NCI-H82 treated with DMSO at 0.1 percent for 48 hours (cell line): ENCODE measurements around the gene DTNB.

ENCODE experiments used
- DNase-seq: peaks from one replicate; lab custom pipeline; 2025; ENCODE audit not compliant: unreplicated experiment; lab: John Stamatoyannopoulos, UW

DTNB gene

GRCh38 chr2:25375371-25375988 lies 297.9 kb downstream of the DTNB start:
- DNase-seq, result no peak

- DNase-seq, result no peak
Observed at GRCh38 chr2:25374827-25375226, 298.6 kb downstream of the DTNB start.

- DNase-seq, result no peak
Observed at GRCh38 chr2:25374411-25374810, 299.0 kb downstream of the DTNB start.

- no peak for DNase-seq
Observed at GRCh38 chr2:25373269-25373981, 300.0 kb downstream of the DTNB start.

- DNase-seq, result no peak
Observed at GRCh38 chr2:25372405-25373268, 300.7 kb downstream of the DTNB start.

GRCh38 chr2:25371253-25372241 lies 301.8 kb downstream of the DTNB start:
- DNase-seq, result no peak

- DNase-seq, result no peak
Observed at GRCh38 chr2:25369876-25370275, 303.5 kb downstream of the DTNB start.

GRCh38 chr2:25369439-25369838 lies 303.9 kb downstream of the DTNB start:
- no peak for DNase-seq

- DNase-seq, result no peak
Observed at GRCh38 chr2:25368660-25369059, 304.7 kb downstream of the DTNB start.

GRCh38 chr2:25367296-25367695 lies 306.1 kb downstream of the DTNB start:
- DNase-seq, result no peak

GRCh38 chr2:25366629-25367028 lies 306.7 kb downstream of the DTNB start:
- no peak for DNase-seq

- DNase-seq, result no peak
Observed at GRCh38 chr2:25365241-25365640, 308.1 kb downstream of the DTNB start.

GRCh38 chr2:25363733-25364132 lies 309.6 kb downstream of the DTNB start:
- no peak for DNase-seq

- no peak for DNase-seq
Observed at GRCh38 chr2:25362434-25363145, 310.8 kb downstream of the DTNB start.

GRCh38 chr2:25362049-25362433 lies 311.3 kb downstream of the DTNB start:
- peak; percentile 95 for DNase-seq

GRCh38 chr2:25361261-25362048 lies 311.9 kb downstream of the DTNB start:
- no peak for DNase-seq

GRCh38 chr2:25358836-25359235 lies 314.5 kb downstream of the DTNB start:
- no peak for DNase-seq

- DNase-seq, result no peak
Observed at GRCh38 chr2:25358249-25358815, 315.0 kb downstream of the DTNB start.

- no peak for DNase-seq
Observed at GRCh38 chr2:25356088-25356487, 317.3 kb downstream of the DTNB start.
